ENCODE results near the gene LPP.

DNA sequence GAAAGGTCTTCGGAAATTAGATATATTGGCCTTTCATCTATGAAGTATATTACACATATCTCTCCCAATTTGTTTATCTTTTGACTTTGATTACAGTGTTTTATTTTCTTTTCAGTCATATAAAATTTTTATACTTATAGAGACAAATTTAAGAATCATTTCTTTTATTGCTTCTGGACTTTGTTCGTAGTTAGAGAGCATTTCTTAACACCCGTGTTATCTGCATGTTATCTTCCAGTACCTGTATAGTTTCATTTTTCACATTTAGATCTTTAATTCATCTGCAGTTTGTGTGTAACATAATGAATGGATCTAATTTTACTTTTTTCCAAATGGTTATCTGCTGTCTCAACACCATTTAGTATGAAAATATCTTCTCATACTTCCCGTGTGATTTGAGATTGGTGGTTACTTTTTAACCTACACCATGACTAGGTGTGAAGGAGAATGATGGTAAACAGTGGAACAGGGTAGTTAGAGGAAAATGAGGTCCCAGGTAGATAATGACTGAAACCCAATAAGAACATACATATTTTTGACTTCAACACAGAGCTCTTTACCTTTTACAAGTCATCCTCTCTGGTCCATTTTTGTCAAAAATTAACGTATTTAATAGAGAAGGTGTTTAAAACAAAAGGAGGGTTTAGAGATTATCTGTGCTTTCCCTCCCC, 99.3 kb downstream of the LPP start:
- TF ChIP-seq, protein P1, sequence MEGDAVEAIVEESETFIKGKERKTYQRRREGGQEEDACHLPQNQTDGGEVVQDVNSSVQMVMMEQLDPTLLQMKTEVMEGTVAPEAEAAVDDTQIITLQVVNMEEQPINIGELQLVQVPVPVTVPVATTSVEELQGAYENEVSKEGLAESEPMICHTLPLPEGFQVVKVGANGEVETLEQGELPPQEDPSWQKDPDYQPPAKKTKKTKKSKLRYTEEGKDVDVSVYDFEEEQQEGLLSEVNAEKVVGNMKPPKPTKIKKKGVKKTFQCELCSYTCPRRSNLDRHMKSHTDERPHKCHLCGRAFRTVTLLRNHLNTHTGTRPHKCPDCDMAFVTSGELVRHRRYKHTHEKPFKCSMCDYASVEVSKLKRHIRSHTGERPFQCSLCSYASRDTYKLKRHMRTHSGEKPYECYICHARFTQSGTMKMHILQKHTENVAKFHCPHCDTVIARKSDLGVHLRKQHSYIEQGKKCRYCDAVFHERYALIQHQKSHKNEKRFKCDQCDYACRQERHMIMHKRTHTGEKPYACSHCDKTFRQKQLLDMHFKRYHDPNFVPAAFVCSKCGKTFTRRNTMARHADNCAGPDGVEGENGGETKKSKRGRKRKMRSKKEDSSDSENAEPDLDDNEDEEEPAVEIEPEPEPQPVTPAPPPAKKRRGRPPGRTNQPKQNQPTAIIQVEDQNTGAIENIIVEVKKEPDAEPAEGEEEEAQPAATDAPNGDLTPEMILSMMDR (IDR thresholded peaks at IDR 0.05): no peak
- no peak for TF ChIP-seq POLR2A (IDR thresholded peaks at IDR 0.05)

All from right lobe of liver (tissue), 4 donors.